Measurements from ENCODE around the gene LIPC. TPM values are rescaled to one million over a fixed set of nuclear protein-coding genes. Genes with fewer than 3 reads are reported as not detected.

LIPC gene
- total RNA-seq, 1 experiment from 2014 or later: not detected

GRCh38 chr15:58390655-58391054 is 41.1 kb upstream of the LIPC start (continued):
- TF ChIP-seq E2F4 (CRISPR knock-in tag; IDR thresholded peaks at IDR 0.05; ENCODE audit: borderline replicate concordance, low read depth) (no peak), NR1H2 (CRISPR knock-in tag; IDR thresholded peaks at IDR 0.05) (no peak), E2F5 (CRISPR knock-in tag; IDR thresholded peaks at IDR 0.05) (no peak), ZNF281 (CRISPR knock-in tag; IDR thresholded peaks at IDR 0.05) (no peak)

- POLR2A ChIA-PET: no interaction called here
- H3K27me3 Mint-ChIP-seq (ENCODE audit: low read depth): no peaks in the 10 kb centered on the region; the same call in 1 of the 2 replicates
- ATAC-seq (no peak), DNase-seq (ENCODE audit: low spot score) (no peak)
- peaks cover 10% of the 10 kb centered on the region for H3K4me1 Mint-ChIP-seq
- TF ChIP-seq ZNF425 (CRISPR knock-in tag; conservative IDR thresholded peaks at IDR 0.05) (no peak), ZNF317 (CRISPR knock-in tag; IDR thresholded peaks at IDR 0.05; ENCODE audit: borderline replicate concordance, low read depth) (no peak), AR (CRISPR knock-in tag; IDR thresholded peaks at IDR 0.05) (no peak), FOXK1 (CRISPR knock-in tag; IDR thresholded peaks at IDR 0.05) (no peak), NFE2L1 (CRISPR knock-in tag; IDR thresholded peaks at IDR 0.05) (no peak), ZNF138 (CRISPR knock-in tag; conservative IDR thresholded peaks at IDR 0.05) (no peak), HMGXB4 (CRISPR knock-in tag; IDR thresholded peaks at IDR 0.05) (no peak), ZMAT4 (CRISPR knock-in tag; IDR thresholded peaks at IDR 0.05) (no peak), SP1 (CRISPR knock-in tag; conservative IDR thresholded peaks at IDR 0.05) (no peak), KAT7 (CRISPR knock-in tag; IDR thresholded peaks at IDR 0.05; ENCODE audit: borderline replicate concordance) (no peak), IRF2 (CRISPR knock-in tag; IDR thresholded peaks at IDR 0.05; ENCODE audit: borderline replicate concordance, low read depth) (no peak), RELA (CRISPR knock-in tag; IDR thresholded peaks at IDR 0.05; ENCODE audit: borderline replicate concordance) (no peak), USF1 (CRISPR knock-in tag; IDR thresholded peaks at IDR 0.05) (no peak), TEAD1 (CRISPR knock-in tag; IDR thresholded peaks at IDR 0.05) (no peak), FOXP4 (CRISPR knock-in tag; IDR thresholded peaks at IDR 0.05) (no peak), NR1H2 (CRISPR knock-in tag; IDR thresholded peaks at IDR 0.05) (no peak), CBFB (CRISPR knock-in tag; IDR thresholded peaks at IDR 0.05; ENCODE audit: low read depth) (no peak)
- no peaks in the 10 kb centered on the region for H3K36me3 Mint-ChIP-seq
- no peak overlapping the region for H3K4me3 Mint-ChIP-seq
- H3K27ac Mint-ChIP-seq: no peak overlapping the region
- CTCF ChIA-PET: no interaction called here
- no peaks in the 10 kb centered on the region for H3K9me3 Mint-ChIP-seq
These were observed 40.7 kb upstream of the LIPC start for GRCh38 chr15:58391088-58391487.
